ENCODE measurements around the gene ANK2. TPM values are rescaled to one million over a fixed set of nuclear protein-coding genes. Genes with fewer than 3 reads are reported as not detected.

ANK2 gene
- total RNA-seq, 2 donors from 2014 or later, result 70.0 to 124 TPM

GRCh38 chr4:113186913-113187312, 137.5 kb downstream of the ANK2 start:
- no peaks in the 10 kb centered on the region for H3K27me3 Mint-ChIP-seq (ENCODE audit: insufficient read depth)
- no peak overlapping the region for H3K9ac ChIP-seq (ENCODE audit: extremely low read depth, low read length, poor library complexity, severe bottlenecking)
- DNase-seq, result no peak
- no peaks in the 10 kb centered on the region for H3K27me3 ChIP-seq (ENCODE audit: control insufficient read depth, insufficient read depth, low read length, poor library complexity, severe bottlenecking)
- H3K4me1 Mint-ChIP-seq, result peaks cover 7% of the 10 kb centered on the region
- H3K27ac ChIP-seq (ENCODE audit: low read depth, low read length), result no peak overlapping the region
- no peak for TF ChIP-seq CTCF (conservative IDR thresholded peaks at IDR 0.05)
- no peak overlapping the region for H3K4me3 ChIP-seq (ENCODE audit: low read length)
- H3K9me3 Mint-ChIP-seq, result no peaks in the 10 kb centered on the region
- peaks cover 8% of the 10 kb centered on the region for H3K36me3 Mint-ChIP-seq (ENCODE audit: low read depth)
- no peaks in the 10 kb centered on the region for H3K4me1 ChIP-seq (ENCODE audit: control insufficient read depth, insufficient read depth, low read length)
- peaks cover 5% of the 10 kb centered on the region for H3K36me3 ChIP-seq (ENCODE audit: control insufficient read depth, insufficient read depth, low read length)
- H3K4me3 Mint-ChIP-seq, result no peak overlapping the region
- H3K27ac Mint-ChIP-seq, result no peak overlapping the region
- H3K9me3 ChIP-seq (ENCODE audit: control insufficient read depth, low read length), result no peaks in the 10 kb centered on the region

GRCh38 chr4:113187358-113187757, 137.9 kb downstream of the ANK2 start:
- H3K9me3 ChIP-seq (ENCODE audit: control insufficient read depth, low read length), result no peaks in the 10 kb centered on the region
- peaks cover 5% of the 10 kb centered on the region for H3K36me3 ChIP-seq (ENCODE audit: control insufficient read depth, insufficient read depth, low read length)
- H3K4me3 Mint-ChIP-seq, result no peak overlapping the region
- TF ChIP-seq CTCF (conservative IDR thresholded peaks at IDR 0.05), result no peak
- H3K4me1 ChIP-seq (ENCODE audit: control insufficient read depth, insufficient read depth, low read length), result no peaks in the 10 kb centered on the region
- H3K27ac ChIP-seq (ENCODE audit: low read depth, low read length), result no peak overlapping the region
- no peaks in the 10 kb centered on the region for H3K9me3 Mint-ChIP-seq
- H3K4me3 ChIP-seq (ENCODE audit: low read length), result no peak overlapping the region
- H3K27me3 ChIP-seq (ENCODE audit: control insufficient read depth, insufficient read depth, low read length, poor library complexity, severe bottlenecking), result no peaks in the 10 kb centered on the region
- no peak overlapping the region for H3K9ac ChIP-seq (ENCODE audit: extremely low read depth, low read length, poor library complexity, severe bottlenecking)
- peaks cover 11% of the 10 kb centered on the region for H3K36me3 Mint-ChIP-seq (ENCODE audit: low read depth)
- no peaks in the 10 kb centered on the region for H3K27me3 Mint-ChIP-seq (ENCODE audit: insufficient read depth)
- H3K4me1 Mint-ChIP-seq, result peaks cover 7% of the 10 kb centered on the region
- 95 to 100% methylated on average over 1 to 3 of the region's 3 CpGs for WGBS, 2 experiments (ENCODE audit: insufficient coverage in 1 of 2, insufficient read length in 1 of 2)
- no peak for DNase-seq
- no peak overlapping the region for H3K27ac Mint-ChIP-seq

- H3K27ac ChIP-seq (ENCODE audit: low read depth, low read length), result no peak overlapping the region
- H3K36me3 Mint-ChIP-seq (ENCODE audit: low read depth), result peaks cover 11% of the 10 kb centered on the region
- WGBS, 2 experiments (ENCODE audit: insufficient coverage in 1 of 2, insufficient read length in 1 of 2), result 84 to 100% methylated on average over 2 to 4 of the region's 4 CpGs
- no peaks in the 10 kb centered on the region for H3K9me3 Mint-ChIP-seq
- no peak overlapping the region for H3K4me3 ChIP-seq (ENCODE audit: low read length)
- no peak for TF ChIP-seq CTCF (conservative IDR thresholded peaks at IDR 0.05)
- peaks cover 7% of the 10 kb centered on the region for H3K4me1 Mint-ChIP-seq
- H3K4me1 ChIP-seq (ENCODE audit: control insufficient read depth, insufficient read depth, low read length), result no peaks in the 10 kb centered on the region
- no peak for DNase-seq
- no peaks in the 10 kb centered on the region for H3K27me3 Mint-ChIP-seq (ENCODE audit: insufficient read depth)
- peaks cover 5% of the 10 kb centered on the region for H3K36me3 ChIP-seq (ENCODE audit: control insufficient read depth, insufficient read depth, low read length)
- H3K4me3 Mint-ChIP-seq, result no peak overlapping the region
- H3K27me3 ChIP-seq (ENCODE audit: control insufficient read depth, insufficient read depth, low read length, poor library complexity, severe bottlenecking), result no peaks in the 10 kb centered on the region
- no peak overlapping the region for H3K27ac Mint-ChIP-seq
- H3K9me3 ChIP-seq (ENCODE audit: control insufficient read depth, low read length), result no peaks in the 10 kb centered on the region
- no peak overlapping the region for H3K9ac ChIP-seq (ENCODE audit: extremely low read depth, low read length, poor library complexity, severe bottlenecking)
These were observed 140.1 kb downstream of the ANK2 start for GRCh38 chr4:113189546-113189945.

Measured in endodermal cell (in vitro differentiated cells).